GM18870 (cell line): Measurements from ENCODE around the gene GJB2.

Experiments
- ATAC-seq: cut with Tn5 transposase; IDR thresholded peaks from one replicate; pipeline ENCODE4 v1.9.1; 2021; ENCODE audit warnings: moderate library complexity; ENCODE audit not compliant: unreplicated experiment

GJB2 gene

DNA sequence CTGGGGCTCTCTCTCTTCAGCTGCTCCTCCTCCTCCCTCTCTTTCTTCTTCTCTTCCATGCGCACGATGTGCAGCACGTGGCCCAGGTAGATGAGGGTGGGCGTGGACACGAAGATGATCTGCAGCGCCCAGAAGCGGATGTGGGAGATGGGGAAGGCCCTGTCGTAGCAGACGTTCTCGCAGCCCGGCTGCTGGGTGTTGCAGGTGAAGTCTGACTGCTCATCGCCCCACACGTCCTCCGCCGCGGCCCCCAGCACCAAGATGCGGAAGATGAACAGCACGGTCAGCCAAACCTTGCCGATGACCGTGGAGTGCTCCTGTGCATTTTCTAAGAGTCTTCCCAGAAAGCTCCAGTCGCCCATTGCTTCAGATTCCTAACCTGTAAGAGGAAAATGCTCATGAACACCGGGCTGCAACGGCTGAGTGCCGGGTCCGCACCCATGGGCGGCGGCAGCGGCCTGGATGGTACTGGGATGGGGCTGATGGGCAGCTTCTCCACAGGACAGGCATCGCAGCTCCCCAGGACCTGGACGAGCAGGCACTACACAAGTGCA is 49.7 kb downstream of the GJB2 start:
- no peak for ATAC-seq

DNA sequence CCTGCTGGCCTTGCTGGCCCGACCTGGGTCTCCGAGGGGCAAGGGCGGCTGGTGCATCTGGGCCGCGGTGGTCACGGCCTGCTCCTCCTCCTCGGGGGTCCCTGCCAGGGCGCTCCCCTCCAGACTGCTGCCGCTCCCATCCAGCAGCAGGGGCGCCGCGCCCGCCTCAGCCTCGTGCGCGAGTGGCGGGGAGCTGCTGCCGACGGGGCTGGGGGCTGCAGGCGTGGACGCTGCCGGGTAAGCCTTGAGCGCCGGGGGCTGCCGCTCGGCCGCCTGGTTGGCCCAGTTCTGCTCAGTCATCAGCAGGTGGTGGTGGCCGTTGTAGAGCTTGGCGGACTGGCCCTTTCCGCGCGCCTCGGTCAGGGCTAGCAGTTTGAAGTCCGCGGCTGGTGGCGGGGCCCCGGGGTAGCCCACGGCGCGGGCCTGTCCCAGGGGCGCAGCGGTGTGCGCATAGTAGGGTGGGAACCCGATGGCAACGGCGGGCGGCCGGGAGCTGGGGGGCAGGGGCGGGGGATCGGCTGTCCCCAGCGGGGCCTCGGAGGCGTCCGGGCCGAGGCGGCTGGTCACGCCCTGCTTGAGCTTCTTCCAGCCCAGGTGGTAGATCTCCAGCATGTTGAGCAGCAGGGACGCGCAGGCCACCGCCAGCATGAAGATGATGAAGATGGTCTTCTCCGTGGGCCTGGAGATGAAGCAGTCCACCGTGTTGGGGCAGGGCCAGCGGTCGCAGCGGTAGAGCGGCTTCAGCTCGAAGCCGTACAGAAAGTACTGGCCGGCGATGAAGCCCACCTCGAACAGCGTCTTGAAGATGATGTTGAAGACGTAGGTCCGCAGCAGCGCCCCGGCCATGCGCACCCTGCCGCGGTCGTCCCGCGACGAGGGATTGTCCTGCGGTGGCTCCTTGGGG is 50.5 kb downstream of the GJB2 start:
- no peak for ATAC-seq

DNA sequence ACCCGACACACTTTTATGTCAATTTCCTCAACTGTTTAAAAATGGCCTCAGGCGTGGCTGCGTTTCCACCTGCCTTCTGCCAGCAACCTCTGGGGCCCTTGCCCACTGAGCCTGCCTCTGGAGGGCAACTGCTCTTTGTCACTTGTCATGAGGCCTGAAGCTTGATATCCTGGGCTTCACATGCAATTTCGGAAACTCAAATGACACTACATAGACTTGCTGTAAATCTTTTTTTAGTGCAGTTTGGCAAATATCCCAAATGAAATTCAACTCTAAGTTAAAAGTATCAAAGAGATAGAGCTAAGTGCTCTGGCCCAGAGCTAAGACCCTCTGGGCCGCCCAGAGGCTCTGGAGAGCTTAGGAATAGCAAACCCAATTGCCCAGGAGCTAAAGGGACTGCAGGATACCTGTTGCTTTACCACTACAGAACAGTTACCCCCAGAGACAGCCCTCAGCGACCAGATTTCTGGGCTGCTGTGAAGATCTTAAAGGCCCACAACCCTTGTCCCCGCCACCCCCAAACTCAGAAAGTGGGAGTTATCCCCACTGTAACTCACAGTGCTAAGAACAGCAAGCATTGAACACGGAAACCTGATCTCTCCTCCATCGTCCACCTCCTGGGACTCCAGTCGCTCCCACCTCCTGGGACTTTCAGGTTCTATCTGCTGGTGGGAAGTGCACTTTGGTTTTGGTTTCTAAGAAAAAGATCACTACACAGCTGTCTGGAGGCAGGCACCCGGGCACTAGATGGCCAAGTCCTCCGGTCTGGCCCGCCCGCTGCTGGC is 51.3 kb downstream of the GJB2 start:
- ATAC-seq, result no peak

DNA sequence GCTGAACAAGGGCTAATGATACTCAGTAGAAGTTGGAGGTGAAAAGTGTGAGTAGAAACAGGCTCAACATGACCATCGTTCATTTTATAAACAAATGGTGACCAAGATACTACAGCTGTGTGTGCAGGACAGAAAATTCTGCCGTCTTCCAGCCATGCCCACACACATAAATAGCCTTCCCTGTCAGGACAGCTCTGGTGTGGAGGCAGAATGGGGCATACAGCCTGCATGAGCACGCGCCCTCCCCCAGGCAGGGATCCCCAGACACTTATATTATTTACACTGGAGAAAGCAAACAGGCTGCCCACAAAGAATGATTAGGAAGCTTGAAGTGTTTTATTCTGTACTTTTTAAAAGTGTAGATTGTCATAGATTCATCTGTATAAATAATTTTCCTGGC is 52.3 kb downstream of the GJB2 start:
- ATAC-seq, result no peak

DNA sequence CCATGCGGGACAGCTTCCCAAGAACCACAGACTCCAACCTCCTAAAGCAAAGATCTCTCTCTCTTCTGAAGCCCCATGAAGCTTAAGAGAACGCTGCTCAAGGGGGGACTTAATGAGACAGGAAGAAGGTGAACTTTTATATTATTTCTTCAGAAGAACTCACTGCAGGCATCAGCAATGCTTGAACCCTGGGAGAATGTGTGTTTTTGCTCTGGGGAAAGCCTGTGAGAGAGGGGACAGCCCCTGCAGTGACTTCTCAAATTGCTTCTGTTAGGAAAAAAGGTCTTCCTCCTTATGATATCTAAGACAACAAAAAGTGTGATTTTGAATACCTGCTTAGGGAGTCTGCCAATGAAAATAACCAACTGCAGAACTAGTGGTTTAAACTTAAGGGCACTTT is 54.9 kb downstream of the GJB2 start:
- ATAC-seq, result no peak
